Neural progenitor cell (in vitro differentiated cells): Measurements from ENCODE around the gene ATG13. TPM values are rescaled to one million over a fixed set of nuclear protein-coding genes. Genes with fewer than 3 reads are reported as not detected.

Experiments
- DNase-seq: peaks from one replicate; pipeline ENCODE4 v3.0.0-alpha.2; 2016; ENCODE audit warnings: low spot score
- H2AFZ ChIP-seq: fragments of 200-600 bp; sonication (generic); replicated peaks from 2 replicates; pipeline ENCODE4 v1.6.1; 2016; ENCODE audit warnings: antibody characterized with exemption
- H3F3A ChIP-seq: fragments of 200-600 bp; sonication (generic); 2 replicates; pipeline ENCODE4 v1.6.1; 2016; ENCODE audit warnings: antibody characterized with exemption, low read depth
- H3K27ac ChIP-seq: fragments of 200-600 bp; sonication (generic); 2 replicates; pipeline ENCODE4 v1.5.1; 2016; ENCODE audit warnings: mild to moderate bottlenecking
- H3K27me3 ChIP-seq: fragments of 200-600 bp; sonication (generic); 2 replicates; pipeline ENCODE4 v1.6.1; 2016; ENCODE audit warnings: mild to moderate bottlenecking, moderate library complexity
- H3K36me3 ChIP-seq: fragments of 200-600 bp; sonication (generic); 2 replicates; pipeline ENCODE4 v1.5.1; 2016
- H3K4me1 ChIP-seq: fragments of 200-600 bp; sonication (generic); 2 replicates; pipeline ENCODE4 v1.6.1; 2016; ENCODE audit warnings: mixed run types
- H3K4me2 ChIP-seq: fragments of 200-600 bp; sonication (generic); 2 replicates; pipeline ENCODE4 v1.6.1; 2016
- H3K4me3 ChIP-seq: fragments of 200-600 bp; sonication (generic); 2 replicates; pipeline ENCODE4 v1.5.1; 2016
- H3K79me2 ChIP-seq: fragments of 200-600 bp; sonication (generic); 2 replicates; pipeline ENCODE4 v1.6.1; 2016; ENCODE audit warnings: low read depth
- H3K9ac ChIP-seq: fragments of 200-600 bp; sonication (generic); 2 replicates; pipeline ENCODE4 v1.6.1; 2016
- H3K9me3 ChIP-seq: fragments of 200-600 bp; sonication (generic); 2 replicates; pipeline ENCODE4 v1.5.1; 2016; ENCODE audit warnings: low read depth
- H4K20me1 ChIP-seq: fragments of 200-600 bp; sonication (generic); 2 replicates; pipeline ENCODE4 v1.6.1; 2016; ENCODE audit warnings: low read depth
- H3K27ac Mint-ChIP-seq: 3 replicates; pipeline ENCODE4 v1.8.0; 2021; ENCODE audit warnings: mixed read lengths
- H3K27me3 Mint-ChIP-seq: 2 replicates; pipeline ENCODE4 v1.8.0; 2022; ENCODE audit warnings: low read depth, mild to moderate bottlenecking, inconsistent platforms, moderate library complexity, mixed read lengths; ENCODE audit not compliant: insufficient read depth
- H3K36me3 Mint-ChIP-seq: 3 replicates; pipeline ENCODE4 v1.8.0; 2021; ENCODE audit warnings: mixed read lengths
- H3K4me1 Mint-ChIP-seq: 3 replicates; pipeline ENCODE4 v1.8.0; 2021; ENCODE audit warnings: mixed read lengths
- H3K4me3 Mint-ChIP-seq: 3 replicates; pipeline ENCODE4 v1.8.0; 2021; ENCODE audit warnings: mild to moderate bottlenecking, moderate library complexity, mixed read lengths
- H3K9me3 Mint-ChIP-seq: 3 replicates; pipeline ENCODE4 v1.8.0; 2020; ENCODE audit warnings: mixed read lengths
- CTCF ChIP-seq: fragments of 200-600 bp; sonication (generic); IDR thresholded peaks from 2 replicates; pipeline ENCODE4 v1.5.1; 2017; ENCODE audit warnings: antibody characterized with exemption, mild to moderate bottlenecking
- EZH2 ChIP-seq: fragments of 200-600 bp; sonication (generic); IDR thresholded peaks from 2 replicates; pipeline ENCODE4 v1.6.1; 2017; ENCODE audit warnings: antibody characterized with exemption, mild to moderate bottlenecking, moderate library complexity
- EZH2phosphoT487 ChIP-seq: fragments of 200-600 bp; sonication (generic); IDR thresholded peaks from 2 replicates; pipeline ENCODE4 v1.6.1; 2017; ENCODE audit warnings: antibody characterized with exemption
- total RNA-seq: library from RNA; depleted of rRNA; stranded (reverse); fragments of >200 nt; gene quantifications from 2 replicates; pipeline ENCODE4 v1.2.3, GENCODE V29; 2015; ENCODE audit warnings: low replicate concordance

Gene ATG13
- total RNA-seq, 1 donor from 2014 or later = 75.4 TPM

GRCh38 chr11:46696212-46696558 is 78.8 kb downstream of the ATG13 start:
- Histone ChIP-seq H3K9me3 (no peaks in the 10 kb centered on the region), H4K20me1 (no peaks in the 10 kb centered on the region), H3K79me2 (peaks cover 19% of the 10 kb centered on the region), H3F3A (peaks cover 9% of the 10 kb centered on the region), H2AFZ (no peak overlapping the region), H3K36me3 (no peaks in the 10 kb centered on the region), H3K27ac (no peak overlapping the region), H3K9ac (no peak overlapping the region), H3K27me3 (no peaks in the 10 kb centered on the region), H3K4me1 (no peaks in the 10 kb centered on the region), H3K4me2 (no peak overlapping the region), H3K4me3 (no peak overlapping the region)
- DNase-seq = no peak
- H3K36me3 Mint-ChIP-seq = no peaks in the 10 kb centered on the region
- no peak overlapping the region for H3K27ac Mint-ChIP-seq
- peaks cover 28% of the 10 kb centered on the region for H3K4me1 Mint-ChIP-seq
- H3K9me3 Mint-ChIP-seq = no peaks in the 10 kb centered on the region
- TF ChIP-seq EZH2 (no peak), CTCF (no peak), EZH2phosphoT487 (no peak)
- H3K4me3 Mint-ChIP-seq = no peak overlapping the region
- peaks cover 8% of the 10 kb centered on the region for H3K27me3 Mint-ChIP-seq

GRCh38 chr11:46697303-46697702 is 80.0 kb downstream of the ATG13 start:
- H3K4me1 ChIP-seq = peaks cover 5% of the 10 kb centered on the region
- peak overlapping the region; percentile 90 for H3K27ac Mint-ChIP-seq
- peaks cover 10% of the 10 kb centered on the region for H3K27me3 Mint-ChIP-seq
- no peak for DNase-seq
- no peak overlapping the region for H3K4me2 ChIP-seq
- no peaks in the 10 kb centered on the region for H3K9me3 ChIP-seq
- no peaks in the 10 kb centered on the region for H3K36me3 ChIP-seq
- H3K27ac ChIP-seq = no peak overlapping the region
- peak overlapping the region; percentile 5 for H3K9ac ChIP-seq
- TF ChIP-seq EZH2phosphoT487 (no peak), CTCF (no peak), EZH2 (no peak)
- H3K79me2 ChIP-seq = peaks cover 30% of the 10 kb centered on the region
- no peak overlapping the region for H2AFZ ChIP-seq
- H3K9me3 Mint-ChIP-seq = no peaks in the 10 kb centered on the region
- H3K4me1 Mint-ChIP-seq = peaks cover 35% of the 10 kb centered on the region
- H3F3A ChIP-seq = peaks cover 9% of the 10 kb centered on the region
- no peaks in the 10 kb centered on the region for H4K20me1 ChIP-seq
- no peaks in the 10 kb centered on the region for H3K27me3 ChIP-seq
- H3K4me3 ChIP-seq = no peak overlapping the region
- peak overlapping the region; percentile 21 for H3K4me3 Mint-ChIP-seq
- peaks cover under 1% of the 10 kb centered on the region for H3K36me3 Mint-ChIP-seq

GRCh38 chr11:46697723-46698122 is 80.4 kb downstream of the ATG13 start:
- Histone ChIP-seq H3F3A (peaks cover 9% of the 10 kb centered on the region), H4K20me1 (no peaks in the 10 kb centered on the region), H3K79me2 (peaks cover 34% of the 10 kb centered on the region), H3K4me1 (peaks cover 5% of the 10 kb centered on the region), H3K36me3 (no peaks in the 10 kb centered on the region), H3K27me3 (no peaks in the 10 kb centered on the region), H2AFZ (no peak overlapping the region), H3K4me2 (no peak overlapping the region), H3K9me3 (no peaks in the 10 kb centered on the region), H3K27ac (no peak overlapping the region), H3K4me3 (no peak overlapping the region), H3K9ac (peak overlapping the region; percentile 5)
- peaks cover 10% of the 10 kb centered on the region for H3K27me3 Mint-ChIP-seq
- DNase-seq = no peak
- peak overlapping the region; percentile 21 for H3K4me3 Mint-ChIP-seq
- peak overlapping the region; percentile 90 for H3K27ac Mint-ChIP-seq
- TF ChIP-seq EZH2 (no peak), EZH2phosphoT487 (no peak), CTCF (no peak)
- H3K9me3 Mint-ChIP-seq = no peaks in the 10 kb centered on the region
- peaks cover 39% of the 10 kb centered on the region for H3K4me1 Mint-ChIP-seq
- H3K36me3 Mint-ChIP-seq = peaks cover 5% of the 10 kb centered on the region
